HG02973 (cell line): ENCODE measurements around the gene NKX1-1.

ENCODE experiments used
- ATAC-seq: cut with Tn5 transposase; IDR thresholded peaks from one replicate; pipeline ENCODE4 v1.9.1; 2021; ENCODE audit warnings: moderate library complexity; ENCODE audit not compliant: unreplicated experiment

Gene NKX1-1

DNA sequence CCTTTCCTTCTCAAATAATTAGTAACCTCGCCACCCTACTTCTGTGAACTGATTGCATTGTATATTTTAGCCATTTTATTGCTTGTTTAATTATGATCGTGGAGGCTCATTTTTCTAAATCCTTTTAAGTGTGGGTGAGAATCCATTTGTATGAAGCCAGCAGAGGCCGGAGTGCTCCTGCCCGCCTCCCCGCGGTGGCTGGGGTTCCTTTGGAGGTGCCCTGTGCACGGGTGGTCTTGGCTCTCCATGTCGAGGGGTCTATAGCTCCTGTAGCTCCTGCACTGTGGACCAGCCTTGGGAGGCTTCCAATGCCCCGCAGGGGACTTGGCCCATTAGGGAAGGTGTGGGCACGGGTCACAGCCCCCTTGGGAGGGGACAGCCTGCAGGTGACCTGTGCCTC, 44.2 kb downstream of the NKX1-1 start:
- no peak for ATAC-seq

DNA sequence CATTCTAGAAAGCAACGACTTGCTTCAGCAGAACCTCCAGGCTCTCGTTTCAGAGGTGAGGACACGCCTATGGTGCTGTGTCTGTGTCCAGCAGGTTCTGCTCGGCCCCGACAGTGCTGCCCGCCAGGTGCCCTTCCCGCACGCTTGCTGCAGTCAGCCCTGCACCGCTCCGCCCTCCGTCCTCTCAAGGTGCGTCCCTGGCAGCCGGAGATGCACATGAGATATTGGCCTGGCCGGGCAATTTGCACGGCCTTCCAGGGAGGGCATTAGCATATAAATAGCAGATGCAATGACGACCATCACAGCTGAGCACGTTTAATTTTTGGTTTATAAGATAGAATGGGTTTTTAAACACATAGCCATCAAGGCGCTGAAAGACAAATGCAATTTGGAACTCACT, 44.8 kb downstream of the NKX1-1 start:
- no peak for ATAC-seq

DNA sequence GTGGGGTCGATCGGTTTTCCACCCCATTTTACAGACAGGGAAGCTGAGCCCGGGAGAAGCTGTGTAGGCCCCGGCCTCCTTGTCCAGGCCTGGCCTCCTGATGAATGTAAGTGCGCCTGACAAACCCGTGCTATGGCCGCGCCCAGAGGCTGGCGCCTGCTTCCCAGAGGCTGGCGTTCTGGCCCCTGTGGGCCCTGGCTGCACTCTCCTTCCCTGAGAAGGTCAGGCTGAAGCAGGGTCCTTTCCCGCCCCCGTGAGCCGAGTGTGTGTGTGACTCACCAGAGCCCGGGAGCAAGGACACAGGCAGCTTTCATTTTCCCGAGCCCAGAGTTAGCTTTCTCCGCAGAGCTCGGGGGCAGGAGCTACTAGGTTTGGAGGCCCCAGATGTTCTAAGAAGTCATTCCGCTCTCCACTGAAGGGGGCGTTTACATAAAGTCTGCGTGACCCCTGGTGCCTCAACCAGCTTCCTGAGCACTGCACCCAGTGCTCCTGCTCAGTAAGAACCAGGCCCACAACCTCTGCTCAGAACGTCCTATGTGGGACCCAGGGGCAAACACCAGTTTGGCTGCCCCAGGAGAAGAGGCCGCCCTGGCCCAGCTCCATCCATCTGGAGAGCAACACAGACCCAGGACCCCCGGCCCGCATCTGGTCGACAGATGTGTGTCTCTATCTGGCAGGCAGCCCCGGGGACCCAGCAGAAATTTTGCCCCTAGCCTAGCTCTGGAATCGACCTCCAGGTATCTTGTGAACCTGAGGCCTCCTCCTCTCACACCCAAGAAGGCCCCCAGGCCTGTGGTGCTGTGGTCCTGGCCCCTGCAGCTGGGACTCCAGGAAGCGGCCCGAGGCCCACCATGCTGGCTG, 45.6 kb downstream of the NKX1-1 start:
- ATAC-seq = no peak

DNA sequence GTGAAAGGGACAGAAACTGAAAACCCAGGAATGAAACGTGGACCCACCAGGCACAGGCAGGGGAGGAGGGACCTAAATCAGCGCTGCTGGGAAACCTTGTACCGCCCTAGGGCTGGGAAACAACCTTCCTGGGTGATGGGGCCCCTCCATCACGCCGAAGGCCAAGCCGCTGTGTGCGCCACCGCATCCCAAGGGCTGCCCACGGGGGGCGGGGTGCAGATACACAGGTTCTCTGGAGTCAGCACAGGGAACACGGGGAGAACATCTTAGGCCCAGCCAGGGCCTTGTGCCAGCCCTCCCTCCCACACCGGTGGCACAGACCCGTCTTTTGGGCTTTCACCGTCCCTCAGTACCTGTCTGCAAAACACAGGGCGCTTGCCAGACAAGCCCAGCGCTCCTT, 46.3 kb downstream of the NKX1-1 start:
- no peak for ATAC-seq

DNA sequence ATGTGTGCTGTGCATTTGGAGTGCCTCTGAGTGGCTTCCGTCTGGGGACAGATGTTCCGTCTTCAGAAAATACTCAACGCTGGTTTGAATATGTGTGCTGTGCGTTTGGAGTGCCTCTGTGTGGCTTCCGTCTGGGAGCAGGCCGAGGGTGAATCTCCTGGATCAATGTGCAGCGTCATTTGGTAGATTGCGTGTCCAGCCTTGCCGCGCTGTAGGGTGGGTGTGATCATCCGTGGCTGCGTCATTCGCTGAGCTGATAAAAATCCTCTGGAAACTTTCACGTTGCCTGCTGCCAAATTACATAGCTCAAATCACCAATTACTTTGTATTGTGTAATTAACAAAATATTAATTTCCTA, 47.1 kb downstream of the NKX1-1 start:
- ATAC-seq = no peak

DNA sequence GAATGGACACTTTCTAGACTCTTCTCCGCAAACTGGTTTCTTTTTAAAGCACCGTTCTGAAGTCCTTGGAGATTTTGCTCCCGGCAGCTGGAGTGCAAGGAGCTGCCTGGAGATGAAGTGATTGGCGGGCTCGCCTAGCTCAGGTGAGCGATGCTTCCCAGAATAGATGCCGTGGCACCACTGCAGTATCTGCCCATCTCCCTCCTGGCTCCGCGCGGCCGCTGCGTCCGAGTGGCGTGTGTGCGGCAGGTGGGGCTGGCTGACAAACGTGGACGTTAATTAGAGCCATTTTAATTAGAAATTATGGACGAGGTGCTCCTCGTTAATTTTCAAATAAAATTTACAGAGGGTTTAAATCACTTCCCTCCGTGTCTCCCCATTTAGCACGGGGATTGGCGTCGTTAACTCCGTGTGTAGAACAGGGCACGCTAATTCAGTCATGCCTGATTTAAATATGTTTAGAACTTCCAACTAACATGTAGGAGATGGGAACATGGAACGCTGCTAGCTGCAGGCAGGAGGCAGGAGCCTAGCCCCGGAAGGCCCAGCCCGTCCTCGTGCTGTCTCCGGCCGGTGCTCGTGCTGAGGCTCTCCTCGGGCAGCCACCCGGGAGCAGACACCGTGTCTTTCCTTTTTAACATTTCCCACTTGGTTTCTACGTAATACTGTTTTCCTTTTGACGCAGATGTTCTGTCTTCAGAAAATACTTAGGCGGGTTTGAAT, 47.7 kb downstream of the NKX1-1 start:
- no peak for ATAC-seq

DNA sequence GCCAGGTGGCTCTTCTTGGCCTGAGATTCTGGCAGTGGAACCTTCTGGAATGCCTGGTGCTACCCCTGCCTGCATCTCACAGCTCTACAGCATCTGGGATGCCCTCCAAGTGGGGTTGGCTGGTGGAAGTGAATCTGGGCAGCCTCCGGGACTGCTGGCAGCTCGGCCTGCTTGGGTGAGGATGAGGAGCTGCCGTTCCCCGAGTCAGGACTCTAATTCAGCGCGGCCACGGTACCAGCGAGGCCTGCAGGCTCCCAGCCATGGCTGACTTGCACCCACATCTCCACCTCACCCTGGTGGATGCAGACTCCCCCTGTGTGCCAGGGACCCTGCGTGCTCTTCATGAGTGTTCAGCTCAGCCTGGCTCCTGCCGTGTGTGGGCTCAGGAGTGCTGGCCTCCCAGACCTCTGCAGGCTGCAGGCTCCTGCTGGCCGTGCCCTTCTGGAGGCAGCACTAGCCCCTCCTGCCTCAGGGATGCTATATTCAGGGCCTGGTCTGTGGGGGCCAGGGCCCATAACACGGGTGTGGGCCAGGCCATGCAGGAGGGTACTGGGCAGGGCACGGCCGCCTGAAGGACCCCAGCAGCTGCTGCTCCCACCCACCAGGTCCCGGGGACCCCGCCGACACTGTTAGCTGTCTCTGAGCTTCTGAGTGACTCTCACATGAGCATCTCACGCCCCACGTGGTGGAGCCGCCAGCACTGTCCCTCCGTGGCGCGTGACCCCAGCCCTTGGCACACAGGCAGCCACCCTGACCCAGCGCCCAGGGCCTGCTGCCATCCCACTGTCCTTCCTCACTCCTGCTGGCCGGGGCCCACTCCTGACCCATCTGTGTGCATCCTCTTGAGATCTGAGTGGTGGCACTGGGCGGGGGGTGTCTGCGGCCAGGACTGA, 48.6 kb downstream of the NKX1-1 start:
- no peak for ATAC-seq

DNA sequence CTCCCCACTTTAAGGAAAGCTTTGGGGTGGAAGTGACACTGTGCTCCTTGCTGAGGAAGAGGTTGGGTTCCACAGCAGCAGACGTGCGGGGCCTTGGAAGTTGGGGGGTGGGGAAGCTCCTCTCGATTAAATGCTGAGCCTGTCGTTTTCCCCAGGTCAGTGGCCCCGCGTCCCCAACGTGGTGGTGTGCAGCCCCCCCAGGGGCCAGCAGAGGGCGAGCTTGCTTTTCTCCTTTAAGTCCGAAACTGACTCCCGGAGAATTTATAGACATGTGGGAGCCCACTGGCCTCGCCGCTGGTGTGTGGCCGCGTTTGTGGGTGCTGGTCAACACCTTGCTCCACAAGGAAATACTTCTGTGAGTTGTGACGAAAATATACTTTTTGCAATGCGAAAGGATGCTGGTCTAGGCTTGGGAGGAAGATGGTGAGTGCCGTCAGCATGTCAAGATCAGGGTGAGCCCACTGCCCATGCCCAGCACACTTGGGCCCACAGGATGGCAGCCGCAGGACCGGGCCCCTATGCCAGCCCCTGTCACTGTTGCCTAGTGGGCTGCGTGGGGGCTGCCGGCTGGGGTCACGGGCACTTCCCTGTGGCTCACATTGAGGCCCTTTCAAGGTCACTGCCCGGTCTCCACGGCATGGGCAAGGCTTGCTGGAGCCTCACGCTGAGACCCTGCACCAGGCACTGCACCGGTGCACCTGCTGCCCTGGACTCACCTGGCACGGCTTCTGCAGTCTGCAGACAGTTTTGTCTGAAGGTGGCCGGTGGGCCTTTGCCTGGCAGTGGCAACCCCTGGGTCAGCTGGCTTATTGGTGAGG, 49.9 kb downstream of the NKX1-1 start:
- no peak for ATAC-seq

DNA sequence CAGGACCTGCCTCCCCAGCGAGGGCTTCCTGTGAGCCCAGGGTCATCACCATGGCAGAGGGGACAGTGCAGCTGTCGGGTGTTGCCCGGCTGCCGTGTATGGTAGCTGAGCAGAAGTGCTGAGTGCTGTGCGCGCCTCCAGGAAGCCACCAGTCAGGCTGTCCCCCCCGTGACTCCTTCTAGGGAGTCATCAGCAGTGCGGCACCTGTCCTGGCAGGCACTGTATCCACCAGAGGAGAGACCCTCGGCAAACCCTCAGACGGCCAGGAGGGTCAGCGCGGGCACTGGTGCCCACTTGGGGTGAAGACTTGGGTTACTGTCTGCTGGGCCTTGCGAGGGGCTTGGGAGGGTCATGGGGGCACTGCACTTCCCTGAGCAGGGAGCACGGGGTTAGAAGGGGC, 50.9 kb downstream of the NKX1-1 start:
- ATAC-seq = no peak

DNA sequence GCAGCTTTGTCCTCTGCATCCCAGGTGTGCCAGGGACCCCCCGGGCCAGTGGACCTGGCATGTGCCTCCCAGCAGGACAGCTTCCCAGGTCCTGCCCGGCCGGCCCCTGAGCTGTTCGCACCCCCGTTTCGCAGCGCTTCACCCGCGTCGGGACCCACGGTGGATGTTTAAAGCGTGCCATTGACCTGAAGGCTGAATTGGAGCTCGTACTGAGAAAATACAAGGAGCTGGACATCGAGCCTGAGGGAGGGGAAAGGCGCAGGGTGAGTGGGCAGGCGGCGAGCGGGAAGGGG, 51.3 kb downstream of the NKX1-1 start:
- no peak for ATAC-seq

DNA sequence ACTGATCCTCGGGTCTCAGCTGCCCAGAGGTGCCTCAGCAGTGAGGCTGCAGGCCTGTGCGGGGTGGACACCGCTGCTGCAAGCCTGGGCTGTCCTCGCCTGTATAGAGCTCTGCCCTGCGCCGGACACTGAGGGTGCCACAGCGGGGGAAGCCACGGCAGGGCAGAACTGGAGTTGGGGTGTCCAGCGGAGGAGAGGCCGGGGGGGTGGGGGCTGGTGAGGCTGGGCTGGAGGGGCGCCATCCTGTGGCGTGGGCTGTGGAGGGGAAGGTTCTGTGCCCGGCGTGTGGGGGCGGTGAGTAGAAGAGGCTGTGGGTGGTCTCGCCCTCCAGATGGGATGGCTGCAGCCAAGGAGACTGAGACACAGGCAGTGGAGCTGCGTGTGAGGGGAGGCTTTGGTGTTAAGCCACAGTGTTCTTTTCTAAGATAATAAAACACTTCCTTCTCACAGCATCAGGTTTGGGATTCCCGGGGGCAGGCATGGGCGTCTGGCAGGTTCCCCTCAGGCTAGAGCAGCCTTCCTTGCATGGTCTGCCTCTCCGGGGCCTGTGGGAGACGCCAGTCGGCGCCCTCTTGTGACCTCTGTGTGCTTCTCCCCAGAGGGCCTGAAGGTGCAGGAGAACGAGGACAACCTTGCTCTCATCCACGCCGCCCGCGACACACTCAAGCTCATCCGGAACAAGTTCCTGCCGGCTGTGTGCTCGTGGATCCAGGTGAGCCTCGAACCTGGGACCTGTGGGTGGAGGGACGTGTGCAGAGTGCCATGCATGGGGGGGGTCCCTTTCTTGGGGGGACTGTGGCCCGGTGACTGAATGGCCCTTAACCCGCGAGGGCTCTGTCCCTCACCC, 51.9 kb downstream of the NKX1-1 start:
- ATAC-seq = no peak

DNA sequence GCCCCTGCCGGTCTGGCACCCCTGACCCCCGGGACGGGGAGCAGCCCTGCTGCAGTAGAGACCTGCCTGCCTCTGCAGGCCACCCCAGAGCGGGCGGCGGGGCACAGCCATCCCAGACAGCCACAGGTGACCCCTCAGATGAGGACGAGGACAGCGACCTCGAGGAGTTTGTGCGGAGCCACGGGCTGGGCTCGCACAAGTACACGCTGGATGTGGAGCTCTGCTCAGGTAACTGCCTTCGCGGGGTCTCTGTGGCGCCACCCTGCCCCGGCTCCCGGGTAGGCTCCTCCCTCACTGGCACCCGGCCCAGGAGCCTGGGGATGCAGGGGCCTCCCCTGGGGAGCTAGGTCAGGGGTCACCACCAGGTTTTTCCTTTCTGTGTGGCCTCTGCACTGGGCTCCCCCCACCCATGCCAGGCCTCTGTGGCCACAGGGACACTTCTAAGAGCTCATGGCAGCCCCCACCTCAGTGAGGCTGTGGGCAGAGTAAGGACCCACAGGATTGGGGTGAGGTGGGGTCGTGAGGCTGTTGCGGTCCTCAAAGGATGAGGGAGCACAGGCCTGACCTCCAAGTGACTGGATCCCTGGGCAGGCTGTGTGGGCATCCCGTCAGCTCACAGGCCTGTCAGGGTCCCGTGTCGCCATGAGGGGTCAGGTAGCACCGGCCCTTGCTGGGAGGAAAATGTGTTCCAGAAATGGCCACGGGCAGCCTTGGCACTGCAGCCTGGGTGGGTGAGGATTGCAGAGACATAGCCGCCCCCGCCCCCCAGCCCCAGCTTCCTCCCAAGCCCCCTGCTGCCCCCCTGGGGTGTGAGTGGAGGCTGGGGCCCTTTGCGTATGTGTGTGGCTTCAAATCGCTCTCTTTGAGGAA, 52.8 kb downstream of the NKX1-1 start:
- ATAC-seq = no peak
